Bronchial epithelial cell (primary cell): ENCODE measurements around the gene COL2A1. TPM values are rescaled to one million over a fixed set of nuclear protein-coding genes. Genes with fewer than 3 reads are reported as not detected.
A peak's percentile ranks its signal among the peaks of the same experiment; 100 is the strongest.

ENCODE experiments used
- DNase-seq: peaks from one replicate; pipeline ENCODE4 v3.0.0-alpha.2; 2010; ENCODE audit warnings: low read depth
- FAIRE-seq: peaks from 2 replicates; lab custom pipeline; 2011; peaks lifted over from hg19 to GRCh38; lab: Jason Lieb, UNC
- H3K27me3 ChIP-seq: 2 replicates; pipeline ENCODE4 v1.5.1; 2011; ENCODE audit warnings: low read length; ENCODE audit not compliant: control insufficient read depth, insufficient read depth
- H3K36me3 ChIP-seq: 2 replicates; pipeline ENCODE4 v1.5.1; 2011; ENCODE audit warnings: low read length; ENCODE audit not compliant: control insufficient read depth, insufficient read depth
- H3K4me3 ChIP-seq: 2 replicates; pipeline ENCODE4 v1.5.1; 2011; ENCODE audit warnings: mild to moderate bottlenecking, low read depth, low read length, control low read depth
- total RNA-seq: library from RNA; depleted of rRNA; stranded (reverse); fragments of >200 nt; gene quantifications from 2 replicates; pipeline ENCODE4 v1.2.1, GENCODE V29; 2014
- TF ChIP-seq, protein P1 (sequence below): IDR thresholded peaks from 2 replicates; pipeline ENCODE4 v1.5.1; 2011; ENCODE audit warnings: mild to moderate bottlenecking, moderate library complexity, low read length, control low read depth, inconsistent platforms; ENCODE audit not compliant: insufficient read depth, severe bottlenecking

Gene COL2A1
- total RNA-seq, 1 donor from 2014 or later = under 0.01 TPM

GRCh38 chr12:48034835-48035805 lies 30.8 kb upstream of the COL2A1 start:
- DNase-seq (peak; percentile 27), FAIRE-seq (peak; percentile 90)
- no peak overlapping the region for H3K4me3 ChIP-seq
- no peaks in the 10 kb centered on the region for H3K36me3 ChIP-seq
- TF ChIP-seq, protein P1, sequence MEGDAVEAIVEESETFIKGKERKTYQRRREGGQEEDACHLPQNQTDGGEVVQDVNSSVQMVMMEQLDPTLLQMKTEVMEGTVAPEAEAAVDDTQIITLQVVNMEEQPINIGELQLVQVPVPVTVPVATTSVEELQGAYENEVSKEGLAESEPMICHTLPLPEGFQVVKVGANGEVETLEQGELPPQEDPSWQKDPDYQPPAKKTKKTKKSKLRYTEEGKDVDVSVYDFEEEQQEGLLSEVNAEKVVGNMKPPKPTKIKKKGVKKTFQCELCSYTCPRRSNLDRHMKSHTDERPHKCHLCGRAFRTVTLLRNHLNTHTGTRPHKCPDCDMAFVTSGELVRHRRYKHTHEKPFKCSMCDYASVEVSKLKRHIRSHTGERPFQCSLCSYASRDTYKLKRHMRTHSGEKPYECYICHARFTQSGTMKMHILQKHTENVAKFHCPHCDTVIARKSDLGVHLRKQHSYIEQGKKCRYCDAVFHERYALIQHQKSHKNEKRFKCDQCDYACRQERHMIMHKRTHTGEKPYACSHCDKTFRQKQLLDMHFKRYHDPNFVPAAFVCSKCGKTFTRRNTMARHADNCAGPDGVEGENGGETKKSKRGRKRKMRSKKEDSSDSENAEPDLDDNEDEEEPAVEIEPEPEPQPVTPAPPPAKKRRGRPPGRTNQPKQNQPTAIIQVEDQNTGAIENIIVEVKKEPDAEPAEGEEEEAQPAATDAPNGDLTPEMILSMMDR = no peak
- H3K27me3 ChIP-seq = peaks cover 3% of the 10 kb centered on the region

DNA sequence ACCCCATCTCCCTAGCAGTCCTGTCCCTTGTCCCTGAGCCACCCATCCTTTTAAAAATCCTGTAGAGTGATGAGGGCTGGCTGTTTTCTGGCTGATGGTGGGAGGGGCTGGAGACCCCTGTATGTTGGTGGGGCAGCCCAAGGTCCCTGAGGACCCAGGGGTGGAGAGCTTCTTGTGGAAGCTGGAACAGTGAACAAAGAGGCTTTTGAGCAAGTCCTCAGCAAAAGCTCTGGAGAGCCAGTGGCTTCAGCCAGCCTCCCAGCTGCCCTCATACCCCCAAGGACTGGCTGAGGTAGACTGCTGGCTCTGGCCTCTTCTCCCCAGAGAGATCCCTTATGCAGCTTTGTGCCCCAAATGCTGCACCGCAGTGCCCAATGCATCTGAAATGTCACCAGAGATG lies 29.2 kb upstream of the COL2A1 start:
- DNase-seq (no peak), FAIRE-seq (no peak)
- H3K4me3 ChIP-seq = no peak overlapping the region
- no peaks in the 10 kb centered on the region for H3K36me3 ChIP-seq
- TF ChIP-seq, protein P1 = no peak
- peaks cover 3% of the 10 kb centered on the region for H3K27me3 ChIP-seq

DNA sequence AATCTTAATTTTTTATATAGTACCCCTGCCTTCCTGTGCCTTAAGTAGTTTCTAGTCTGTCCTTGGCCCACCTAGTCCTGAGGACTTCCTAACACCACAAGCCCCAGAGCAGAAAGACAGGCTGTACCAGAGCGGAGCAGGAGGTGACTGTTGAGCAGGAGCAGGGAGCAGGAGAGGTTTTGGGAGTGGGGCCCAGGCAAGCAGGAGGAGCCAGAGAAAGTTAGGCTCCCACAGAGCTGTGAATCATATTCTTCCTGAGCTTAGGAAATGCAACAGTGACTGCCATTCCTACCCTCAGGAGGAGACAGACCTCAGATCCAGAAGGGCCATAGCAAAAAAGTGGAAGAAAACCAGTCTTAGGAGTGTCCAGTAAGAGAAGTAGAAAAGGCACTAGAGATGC lies 28.3 kb upstream of the COL2A1 start:
- FAIRE-seq (no peak), DNase-seq (no peak)
- Histone ChIP-seq H3K36me3 (no peaks in the 10 kb centered on the region), H3K4me3 (no peak overlapping the region), H3K27me3 (peaks cover 3% of the 10 kb centered on the region)
- TF ChIP-seq, protein P1 = no peak

DNA sequence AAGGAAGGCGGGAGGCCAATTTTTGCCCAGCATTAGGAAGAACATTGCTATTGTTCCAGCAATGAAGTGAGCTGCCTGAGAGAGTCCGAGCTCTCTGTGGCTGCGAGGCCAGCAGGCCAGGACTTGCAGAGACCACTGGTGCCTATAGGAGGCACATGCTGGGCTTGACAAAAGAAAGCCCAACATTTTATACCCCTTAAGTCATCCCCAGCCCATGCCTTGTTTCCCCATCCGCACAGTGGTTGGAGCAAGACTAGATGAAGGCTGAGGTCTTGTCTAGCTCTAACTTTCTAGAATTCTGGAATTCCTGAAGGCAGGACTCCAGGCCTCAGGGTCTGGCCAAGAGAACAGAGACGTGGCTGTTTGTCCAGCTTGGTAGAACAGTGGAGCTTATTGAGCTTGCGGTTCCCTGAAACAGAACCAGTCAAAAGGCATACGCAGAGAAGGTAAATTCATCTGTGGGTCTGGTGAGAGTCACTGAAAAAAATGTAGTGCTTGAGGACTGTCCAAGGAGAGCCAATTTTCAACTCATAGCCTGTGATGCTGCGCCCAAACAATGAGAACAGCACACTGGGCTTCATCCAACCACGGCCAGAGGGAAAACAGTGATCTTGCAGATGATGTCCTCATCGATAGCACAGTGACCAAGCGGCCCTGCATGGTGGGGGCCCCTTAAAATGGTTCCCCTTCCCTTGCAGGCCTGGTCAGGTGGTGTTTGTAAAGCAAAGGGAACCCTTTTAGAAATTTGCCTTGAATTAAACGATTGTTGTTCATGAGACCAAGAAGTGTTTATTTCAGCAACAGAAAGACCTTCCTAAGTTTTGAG lies 27.1 kb upstream of the COL2A1 start:
- H3K36me3 ChIP-seq = no peaks in the 10 kb centered on the region
- DNase-seq = peak; percentile 27
- H3K27me3 ChIP-seq = no peaks in the 10 kb centered on the region
- no peak overlapping the region for H3K4me3 ChIP-seq
- FAIRE-seq = peak; percentile 7
- TF ChIP-seq, protein P1 = no peak

- Histone ChIP-seq H3K27me3 (no peaks in the 10 kb centered on the region), H3K36me3 (no peaks in the 10 kb centered on the region), H3K4me3 (no peak overlapping the region)
- FAIRE-seq (no peak), DNase-seq (no peak)
- TF ChIP-seq, protein P1 = no peak
Measured at GRCh38 chr12:48030173-48030650, 25.9 kb upstream of the COL2A1 start.
